Measurements from ENCODE around the gene DERA.
"Not testable (repeated sequence)": the region's sequence is repeated elsewhere in the genome, so short reads cannot be mapped to it uniquely, and the experiment has no call there.

The DERA gene

DNA sequence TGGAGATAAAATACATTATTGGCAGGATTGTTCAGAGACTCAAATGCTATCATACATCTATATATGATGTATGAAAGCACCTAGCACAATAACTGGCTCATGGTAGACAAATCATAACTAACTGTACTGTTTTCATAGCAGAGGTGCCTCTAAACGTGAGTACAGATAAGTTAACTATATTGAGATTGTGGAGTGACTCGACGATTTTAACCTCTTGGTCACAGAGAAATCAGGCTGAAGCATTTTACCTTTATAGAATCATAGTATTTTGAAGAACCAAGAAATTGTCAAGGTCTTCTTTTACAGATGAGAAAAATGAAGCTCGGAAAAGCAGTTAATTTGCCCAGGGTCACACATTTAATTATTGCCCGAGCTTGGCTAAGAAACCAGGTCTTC is 666 bp upstream of the DERA start:
- no peak for DNase-seq

DNA sequence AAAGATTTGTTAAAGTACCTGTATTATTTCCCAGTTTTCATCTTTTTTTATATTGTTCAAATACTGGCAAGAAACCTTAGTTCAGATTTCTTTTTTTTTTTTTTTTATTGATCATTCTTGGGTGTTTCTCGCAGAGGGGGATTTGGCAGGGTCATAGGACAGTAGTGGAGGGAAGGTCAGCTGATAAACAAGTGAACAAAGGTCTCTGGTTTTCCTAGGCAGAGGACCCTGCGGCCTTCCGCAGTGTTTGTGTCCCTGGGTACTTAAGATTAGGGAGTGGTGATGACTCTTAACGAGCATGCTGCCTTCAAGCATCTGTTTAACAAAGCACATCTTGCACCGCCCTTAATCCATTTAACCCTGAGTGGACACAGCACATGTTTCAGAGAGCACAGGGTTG is 799 bp downstream of the DERA start:
- not testable (repeated sequence) for DNase-seq

DNA sequence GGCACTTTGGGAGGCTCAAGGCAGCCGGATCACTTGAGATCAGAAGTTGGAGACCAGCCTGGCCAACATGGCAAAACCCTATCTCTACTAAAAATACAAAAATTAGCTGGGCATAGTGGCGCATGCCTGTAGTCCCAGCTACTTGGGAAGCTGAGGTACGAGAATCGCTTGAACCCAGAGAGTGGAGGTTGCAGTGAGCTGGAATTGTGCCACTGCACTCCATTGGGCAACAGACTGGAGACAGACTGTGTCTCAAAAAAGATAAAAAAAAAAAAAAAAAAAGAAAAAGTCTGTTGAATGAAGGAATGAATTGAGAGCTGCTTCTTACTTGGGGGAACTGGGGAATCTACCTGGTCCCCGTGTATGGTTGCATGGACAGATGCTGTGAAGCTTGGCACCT is 3.0 kb downstream of the DERA start:
- DNase-seq = not testable (repeated sequence)

DNA sequence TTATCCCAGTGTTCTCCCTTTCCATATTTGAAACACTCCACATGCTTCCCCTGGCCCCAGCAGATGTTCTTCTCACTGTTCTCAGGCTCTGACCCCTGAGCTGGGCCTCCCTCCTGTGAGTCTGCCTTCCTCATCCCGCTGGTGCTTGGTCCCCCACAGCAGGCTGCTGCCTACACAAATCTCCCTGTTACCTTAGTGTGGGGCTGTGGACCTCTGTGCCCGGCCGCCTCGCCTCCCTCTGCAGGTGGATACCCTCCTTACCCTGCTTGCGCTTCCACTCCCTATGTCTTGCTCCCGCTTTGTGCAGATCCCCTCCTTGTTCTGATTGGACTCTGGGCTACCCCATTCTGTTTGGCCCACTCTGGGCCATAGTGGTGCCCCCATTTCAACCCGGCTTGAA is 6.9 kb downstream of the DERA start:
- no peak for DNase-seq

DNA sequence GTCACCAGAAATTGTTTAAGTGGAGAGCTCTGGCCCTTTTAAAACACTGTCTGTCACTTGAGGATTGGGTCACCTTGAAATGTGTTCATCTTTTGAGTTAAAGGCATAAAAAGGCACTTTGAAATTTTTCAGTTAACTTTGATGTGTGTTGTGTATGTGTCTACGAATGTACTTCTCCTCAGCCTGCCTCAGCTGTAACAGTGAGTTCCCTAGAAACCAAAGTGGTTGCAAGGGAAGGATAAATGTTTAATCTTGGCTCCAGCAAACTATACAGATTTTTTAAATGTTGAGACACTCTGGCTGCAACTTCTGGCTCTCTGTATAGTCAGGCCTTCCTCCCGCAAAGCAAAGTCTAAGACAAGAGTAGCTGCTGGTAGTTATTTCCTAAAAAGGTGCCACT is 8.3 kb downstream of the DERA start:
- no peak for DNase-seq

DNA sequence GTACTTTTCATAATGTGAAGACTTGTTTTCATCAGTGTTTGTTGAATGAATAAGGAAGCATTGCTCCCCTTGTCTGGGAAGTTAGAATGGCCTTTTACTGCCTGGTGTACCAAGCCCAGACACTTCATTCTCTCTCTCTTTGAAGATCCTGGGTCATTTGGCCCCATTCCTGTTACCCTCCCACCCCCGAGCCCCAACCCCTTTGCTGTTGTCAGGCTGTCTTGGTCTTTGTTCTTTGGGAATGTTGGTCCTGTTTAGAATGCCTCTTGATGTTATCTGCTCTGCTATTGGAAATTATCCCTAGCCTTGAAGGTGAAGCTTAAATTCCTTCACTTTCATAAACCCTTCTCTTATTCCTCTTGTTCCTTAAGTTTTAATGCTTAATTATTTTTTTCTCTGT is 13.8 kb downstream of the DERA start:
- no peak for DNase-seq

DNA sequence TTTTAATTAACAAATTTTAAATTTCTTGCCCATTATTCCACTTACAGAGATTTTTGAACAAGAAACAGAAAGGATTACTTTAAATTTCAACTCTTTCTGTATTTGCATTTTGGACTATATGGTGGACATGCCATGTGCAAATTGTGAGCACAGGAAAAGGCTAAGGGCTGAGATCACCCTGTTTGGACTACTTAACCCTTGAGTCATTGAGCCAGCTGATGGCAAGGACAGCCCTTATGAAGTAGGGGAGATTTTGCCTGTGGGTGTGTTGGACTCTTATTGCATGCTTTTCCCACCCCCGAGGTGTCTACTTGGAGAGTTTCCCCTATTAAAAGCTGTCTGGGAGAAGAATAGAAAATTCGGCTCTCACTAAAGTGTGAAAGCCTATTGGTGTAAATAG is 17.2 kb downstream of the DERA start:
- DNase-seq = no peak

DNA sequence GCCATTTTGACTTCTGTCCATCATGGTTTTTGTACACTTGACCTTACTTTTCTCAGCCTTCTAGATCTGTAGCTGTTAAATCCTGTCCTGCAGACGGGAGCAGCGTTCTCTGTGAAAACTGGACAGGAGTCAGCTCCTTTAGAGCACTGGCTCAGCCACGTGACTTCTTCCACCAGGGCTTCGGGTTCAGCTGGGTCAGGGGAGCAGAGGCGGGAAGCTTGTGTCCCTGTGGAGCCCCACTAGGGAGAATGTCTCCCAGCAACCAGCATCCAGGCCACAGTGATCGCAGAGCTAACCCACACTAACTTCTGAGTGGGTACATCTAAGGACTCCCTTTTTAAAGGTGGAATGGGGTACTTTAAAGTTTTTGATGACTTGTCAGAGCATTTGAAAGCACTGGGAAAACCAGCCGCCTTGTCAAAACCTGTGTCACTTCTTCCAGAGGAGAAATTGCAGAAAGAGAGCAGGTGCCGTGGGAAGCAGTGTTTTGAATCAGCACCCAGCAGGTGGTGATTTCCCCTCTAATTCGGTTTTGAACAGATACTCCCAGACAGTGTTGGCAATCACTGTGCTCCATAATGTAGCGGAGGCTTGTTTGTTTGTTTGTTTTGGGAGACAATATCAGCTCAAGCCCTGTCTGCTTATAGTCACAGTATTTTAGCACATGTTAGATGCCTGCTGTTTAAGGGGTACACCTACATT is 17.9 kb downstream of the DERA start:
- DNase-seq = no peak

DNA sequence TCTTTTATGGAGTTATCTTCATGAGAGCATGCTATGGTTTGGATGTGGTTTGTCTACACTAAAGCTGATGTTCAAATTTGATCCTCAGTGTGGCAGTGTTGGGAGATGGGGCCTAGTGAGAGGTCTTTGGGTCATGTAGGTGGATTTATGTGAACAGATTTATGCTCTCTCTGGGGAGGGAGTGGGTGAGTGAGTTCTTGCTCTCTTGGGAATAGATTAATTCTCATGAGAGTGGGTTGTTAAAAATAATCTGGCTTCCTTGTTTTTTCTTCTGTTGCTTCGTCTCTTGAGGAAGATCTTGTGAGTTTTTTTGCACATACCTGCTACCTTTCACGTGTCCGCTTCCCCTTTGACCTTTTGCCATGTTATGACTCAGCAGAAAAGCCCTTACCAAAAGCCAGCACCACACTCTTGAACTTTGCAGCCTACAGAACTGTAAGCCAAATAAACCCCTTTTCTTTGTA is 20.5 kb downstream of the DERA start:
- no peak for DNase-seq

DNA sequence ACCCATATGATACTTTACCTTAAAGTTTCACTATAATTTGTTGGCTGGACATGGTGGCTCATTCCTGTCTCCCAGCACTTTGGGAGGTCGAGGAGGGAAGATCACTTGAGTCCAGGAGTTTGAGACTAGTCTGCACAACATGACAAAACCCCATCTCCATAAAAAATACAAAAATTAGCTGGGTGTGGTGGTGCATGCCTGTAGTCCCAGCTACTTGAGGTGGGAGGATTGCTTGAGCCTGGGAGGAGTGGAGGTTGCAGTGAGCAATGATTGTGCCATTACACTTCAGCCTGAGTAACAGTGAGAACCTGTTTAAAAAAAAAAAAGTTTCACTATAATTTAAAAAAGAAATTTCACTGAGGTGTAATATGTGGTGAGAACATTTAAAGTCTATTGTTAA is 21.2 kb downstream of the DERA start:
- DNase-seq = no peak

DNA sequence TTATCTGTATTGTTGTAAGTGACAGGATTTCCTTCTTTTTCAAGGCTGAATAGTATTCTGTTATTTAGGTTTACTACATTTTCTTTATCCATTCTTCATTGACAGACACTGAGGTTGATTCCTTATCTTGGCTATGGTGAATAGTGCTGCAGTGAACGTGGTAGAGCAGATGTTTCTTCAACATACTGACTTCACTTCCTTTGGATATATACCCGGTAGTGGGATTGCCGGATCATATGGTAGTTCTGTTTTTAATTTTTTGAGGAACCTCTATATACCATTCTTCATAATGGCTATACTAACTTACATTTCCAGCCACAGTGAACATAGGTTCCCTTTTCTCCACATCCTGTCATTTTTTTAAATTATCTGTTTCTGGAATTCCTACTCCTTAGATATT is 21.8 kb downstream of the DERA start:
- no peak for DNase-seq

DNA sequence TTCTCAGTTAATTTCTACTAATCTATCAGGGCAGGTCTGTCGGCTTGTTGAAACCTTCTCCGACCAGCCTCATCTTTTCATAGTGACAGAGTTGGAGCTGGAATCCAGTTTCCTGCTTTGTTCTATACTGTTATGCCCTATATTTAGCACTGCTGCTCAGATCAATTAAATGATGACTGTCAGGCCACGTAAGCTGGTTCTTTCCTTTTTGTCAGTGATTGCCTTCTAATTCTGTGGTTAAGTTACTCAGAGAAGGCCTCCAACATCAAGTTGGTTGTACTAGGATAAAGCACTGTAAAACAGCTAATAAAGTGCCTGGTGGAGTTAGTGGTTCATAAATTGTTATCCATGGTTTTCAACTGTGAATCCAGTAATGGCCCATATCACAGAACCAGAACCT is 22.6 kb downstream of the DERA start:
- no peak for DNase-seq

DNA sequence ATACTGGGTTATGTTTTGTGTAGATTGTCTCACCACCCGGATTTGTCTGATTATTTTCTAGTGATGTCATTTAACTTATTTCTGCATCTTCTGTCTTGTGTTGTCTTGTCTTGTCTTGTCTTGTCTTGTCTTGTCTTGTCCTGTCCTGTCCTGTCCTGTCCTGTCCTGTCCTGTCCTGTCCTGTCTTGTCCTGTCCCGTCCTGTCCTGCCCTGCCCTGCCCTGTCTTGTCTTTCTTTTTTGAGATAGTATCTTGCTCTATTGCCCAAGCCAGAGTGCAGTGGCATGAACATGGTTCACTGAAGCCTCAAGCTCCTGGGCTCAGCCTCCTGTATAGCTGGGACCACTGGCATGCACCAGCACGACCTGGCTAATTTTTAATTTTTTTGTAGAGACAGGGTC is 25.6 kb downstream of the DERA start:
- no peak for DNase-seq

DNA sequence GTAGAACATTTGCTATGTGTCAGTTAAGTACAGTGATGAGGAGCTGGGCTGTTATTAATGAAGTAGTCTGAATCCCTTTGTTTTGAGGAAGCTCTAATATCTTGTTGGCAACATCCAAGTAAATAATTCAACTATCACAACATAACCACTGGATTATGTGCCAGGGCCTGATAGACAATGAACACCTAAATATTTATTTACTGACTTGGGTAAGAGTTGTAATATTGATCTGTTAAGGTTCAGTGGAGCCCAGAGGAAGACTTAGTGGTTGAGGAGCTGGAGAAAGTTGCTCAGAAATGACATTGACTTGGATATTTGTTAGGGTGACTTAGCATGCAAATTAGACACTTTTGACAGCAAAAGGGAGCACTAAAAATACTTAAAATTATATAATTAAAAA is 26.8 kb downstream of the DERA start:
- no peak for DNase-seq

DNA sequence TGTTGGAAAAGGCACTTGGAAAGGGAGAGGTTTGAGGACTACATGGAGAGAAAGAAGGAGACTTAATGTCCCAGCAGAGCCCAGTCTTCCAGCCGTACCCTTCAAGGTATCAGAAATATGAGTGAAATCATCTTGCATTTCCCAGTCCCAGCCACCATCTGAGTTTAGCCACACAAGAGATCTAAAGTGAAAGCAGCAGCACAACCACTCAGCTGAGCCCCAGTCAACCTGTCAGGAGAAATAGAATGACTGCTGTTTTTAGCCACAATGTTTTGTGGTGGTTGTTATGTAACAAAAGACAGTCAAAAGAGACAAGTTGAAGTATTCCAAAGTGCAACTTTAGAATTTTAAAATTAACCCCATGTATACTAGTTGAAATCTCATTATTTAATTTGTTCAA is 28.0 kb downstream of the DERA start:
- DNase-seq = no peak

DNA sequence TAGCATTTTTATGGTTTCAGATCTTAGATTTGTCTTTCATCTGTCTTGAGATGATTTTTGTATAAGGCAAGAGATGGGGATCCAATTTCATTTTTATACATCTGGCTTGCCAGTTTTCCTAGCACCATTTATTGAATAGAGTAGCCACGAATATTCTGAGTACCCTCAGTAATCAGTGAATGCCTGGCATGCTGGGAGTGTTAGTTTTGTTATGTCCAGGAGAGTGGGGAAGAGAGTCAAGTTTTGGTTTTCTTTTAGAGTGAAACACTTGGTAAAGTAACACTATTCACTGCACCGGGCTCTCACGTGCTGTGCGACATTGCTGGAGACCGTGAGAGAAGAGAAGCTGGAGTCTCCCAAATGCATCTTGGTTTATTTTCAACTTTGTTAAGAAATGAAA is 31.3 kb downstream of the DERA start:
- DNase-seq = no peak

DNA sequence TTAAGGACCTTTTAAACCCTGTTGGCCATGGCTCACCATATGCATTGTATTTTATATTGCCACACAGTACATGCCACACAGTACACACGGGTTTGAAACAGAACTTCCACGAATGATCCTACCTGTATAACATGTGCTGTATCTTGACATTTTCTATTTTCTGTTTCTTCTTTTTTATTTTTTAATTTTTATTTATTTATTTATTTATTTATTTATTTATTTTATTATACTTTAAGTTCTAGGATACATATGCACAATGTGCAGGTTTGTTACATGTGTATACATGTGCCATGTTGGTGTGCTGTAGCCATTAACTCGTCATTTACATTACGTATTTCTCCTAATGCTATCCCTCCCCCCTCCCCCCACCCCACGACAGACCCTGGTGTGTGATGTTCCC is 32.4 kb downstream of the DERA start:
- DNase-seq = not testable (repeated sequence)

DNA sequence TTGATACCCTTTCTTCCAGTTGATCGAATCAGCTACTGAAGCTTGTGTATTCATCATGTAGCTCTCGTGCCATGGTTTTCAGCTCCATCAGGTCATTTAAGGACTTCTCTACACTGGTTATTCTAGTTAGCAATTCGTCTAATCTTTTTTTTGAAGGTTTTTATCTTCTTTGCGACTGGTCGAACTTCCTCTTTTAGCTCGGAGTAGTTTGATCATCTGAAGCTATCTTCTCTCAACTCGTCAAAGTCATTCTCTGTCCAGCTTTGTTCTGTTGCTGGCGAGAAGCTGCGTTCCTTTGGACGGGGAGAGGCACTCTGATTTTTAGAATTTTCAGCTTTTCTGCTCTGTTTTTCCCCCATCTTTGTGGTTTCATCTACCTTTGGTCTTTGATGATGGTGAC is 37.3 kb downstream of the DERA start:
- not testable (repeated sequence) for DNase-seq

DNA sequence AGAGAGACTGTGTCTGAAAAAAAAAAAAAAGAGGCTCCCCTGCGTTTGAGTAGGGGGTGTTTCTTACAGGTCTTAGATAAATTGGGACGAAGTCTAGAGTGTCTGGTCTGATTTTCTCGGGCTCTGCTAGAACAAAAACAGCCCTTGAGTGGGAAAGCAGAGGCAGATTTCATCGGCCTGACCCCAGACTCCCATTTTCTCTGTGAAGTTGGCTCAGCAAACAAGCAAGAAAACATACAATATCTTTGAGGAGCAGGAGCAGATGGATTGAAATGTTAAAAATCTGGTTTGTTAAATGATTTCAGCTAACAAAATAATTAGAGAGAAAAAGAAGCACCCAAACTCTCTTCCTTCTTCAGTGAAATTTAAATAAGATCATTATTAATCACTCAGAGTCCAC is 44.1 kb downstream of the DERA start:
- DNase-seq = no peak

DNA sequence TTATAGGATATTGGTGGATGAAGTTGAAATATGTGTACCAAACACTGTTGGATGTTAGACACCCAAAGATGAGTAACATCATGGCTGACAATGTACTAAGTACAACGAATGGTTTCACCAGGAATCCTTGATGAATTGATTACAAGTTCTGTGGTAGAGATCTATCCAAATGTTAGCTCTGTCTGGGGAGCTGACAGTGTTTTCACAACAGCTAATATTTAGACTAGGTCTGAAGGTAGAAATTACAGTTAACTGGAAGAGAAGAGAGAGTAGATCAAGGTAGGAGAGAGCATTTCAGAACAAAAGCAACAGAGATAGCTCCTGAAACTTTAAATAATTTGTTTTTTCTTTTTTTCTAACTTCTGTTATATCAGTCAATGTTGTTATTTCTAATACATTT is 44.9 kb downstream of the DERA start:
- DNase-seq = no peak

DNA sequence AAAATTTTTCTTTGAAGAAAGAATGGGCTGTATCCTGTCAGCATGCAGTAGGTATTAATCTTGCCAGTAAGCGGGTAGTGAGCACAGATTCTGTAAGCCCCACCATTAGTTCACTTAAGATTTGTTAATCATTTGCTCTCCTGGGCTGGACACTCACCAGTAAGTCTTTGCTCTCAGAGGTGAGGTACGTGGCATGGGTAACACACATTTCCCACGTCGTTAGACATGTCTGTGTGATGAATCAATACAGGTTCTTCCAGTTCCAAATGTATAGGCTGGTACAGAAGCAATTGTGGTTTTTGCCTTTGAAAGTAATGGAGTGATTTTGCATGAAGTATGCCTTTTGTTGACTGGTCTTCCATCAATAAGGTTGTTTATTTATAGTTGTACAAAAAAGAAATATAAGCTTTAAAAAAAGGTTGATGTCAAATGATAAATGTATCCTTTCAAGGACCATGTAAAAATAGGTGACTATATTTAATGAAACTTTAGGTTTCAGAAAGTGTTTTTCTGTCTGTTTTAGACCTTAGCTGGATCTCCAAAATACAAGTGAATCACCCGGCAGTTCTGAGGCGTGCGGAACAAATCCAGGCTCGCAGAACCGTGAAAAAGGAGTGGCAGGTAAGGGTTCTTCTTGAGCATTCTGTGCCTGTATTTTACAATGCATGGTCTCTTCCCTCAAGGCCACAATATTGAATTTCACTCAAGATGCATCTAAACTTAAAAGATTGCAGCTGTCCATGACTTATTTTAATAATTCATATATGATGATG is 45.5 kb downstream of the DERA start:
- DNase-seq = no peak

DNA sequence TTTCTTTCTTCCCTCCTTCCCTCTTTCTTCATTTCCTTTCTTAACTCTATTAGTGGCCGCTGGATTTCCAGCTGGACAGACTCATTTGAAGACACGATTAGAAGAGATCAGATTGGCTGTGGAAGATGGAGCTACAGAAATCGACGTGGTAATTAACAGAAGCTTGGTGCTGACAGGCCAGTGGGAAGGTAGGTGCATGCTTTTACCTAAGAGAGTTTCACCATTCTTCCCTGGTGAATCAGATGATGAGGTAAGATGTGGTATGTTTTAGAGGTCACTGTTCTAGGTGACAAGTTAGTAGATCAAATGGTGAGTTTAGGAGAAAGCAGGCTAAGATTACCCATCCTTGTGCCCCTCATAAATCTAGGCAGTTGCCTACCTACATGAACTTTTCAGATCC is 51.6 kb downstream of the DERA start:
- no peak for DNase-seq

DNA sequence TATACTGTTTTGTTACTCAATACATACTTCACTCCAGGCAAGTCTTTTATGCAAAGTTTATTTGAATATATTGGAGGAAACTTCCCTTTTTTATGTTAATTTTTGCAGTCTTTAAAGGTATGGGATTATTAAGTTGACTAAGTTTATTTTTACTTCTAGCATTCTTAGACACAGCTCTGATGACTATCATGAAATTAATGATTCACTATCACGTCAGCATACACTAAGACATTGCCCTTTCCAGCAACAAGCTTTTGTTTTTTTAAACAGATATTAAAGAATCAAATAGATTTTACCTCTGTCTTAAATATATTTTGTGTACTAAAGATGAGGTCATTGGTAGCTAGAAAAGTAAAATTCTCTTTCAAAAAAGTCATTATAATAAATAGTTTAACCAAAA is 52.1 kb downstream of the DERA start:
- no peak for DNase-seq

DNA sequence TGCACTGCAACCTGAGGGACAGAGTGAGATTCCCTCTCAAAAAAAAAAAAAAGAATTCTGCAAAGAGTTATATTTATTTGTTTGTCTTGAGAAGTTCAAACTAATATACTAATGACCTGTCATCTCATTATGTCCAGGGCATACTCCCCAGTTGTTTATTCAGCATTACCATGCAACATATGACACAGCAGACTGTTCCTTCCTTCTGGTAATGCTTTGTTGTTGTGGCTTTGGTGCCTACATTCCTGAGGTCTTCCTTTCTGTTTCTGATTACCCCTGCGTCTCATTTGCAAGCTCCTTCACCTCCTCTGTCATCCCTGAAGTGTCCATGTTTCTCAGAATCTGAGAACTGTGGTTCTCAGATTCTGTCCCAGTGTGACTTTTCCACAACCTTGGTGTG is 55.3 kb downstream of the DERA start:
- no peak for DNase-seq

DNA sequence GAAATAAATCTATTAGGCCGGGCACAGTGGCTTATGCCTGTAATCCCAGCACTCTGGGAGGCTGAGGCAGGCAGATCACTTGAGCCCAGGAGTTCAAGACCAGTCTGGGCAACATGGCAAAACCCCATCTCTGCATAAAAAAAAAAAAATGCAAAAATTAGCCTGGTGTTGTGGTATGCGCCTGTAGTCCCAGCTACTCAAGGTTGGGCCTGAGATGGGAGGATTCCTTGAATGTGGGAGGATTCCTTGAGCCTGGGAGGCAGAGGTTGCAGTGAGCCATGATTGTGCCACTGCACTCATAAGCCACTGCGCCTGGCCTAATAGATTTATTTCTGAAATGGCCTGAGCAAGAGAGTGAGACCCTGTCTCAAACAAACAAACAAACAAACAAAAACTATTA is 55.9 kb downstream of the DERA start:
- not testable (repeated sequence) for DNase-seq

Measured in stimulated activated naive CD4-positive, alpha-beta T cell treated with Interleukin-2 at 50 U/mL for 16 hours (primary cell).